H9 (cell line): ENCODE results near the gene ZMYM2. TPM values are rescaled to one million over a fixed set of nuclear protein-coding genes. Genes with fewer than 3 reads are reported as not detected.

Source experiments
- DNase-seq: peaks from one replicate; pipeline ENCODE4 v3.0.0-alpha.2; 2017
- H2AFZ ChIP-seq: one replicate; pipeline ENCODE4 v1.6.1; 2013; ENCODE audit warnings: mild to moderate bottlenecking, low read length, control low read depth, moderate library complexity
- H2AK5ac ChIP-seq: 2 replicates; pipeline ENCODE4 v1.6.1; 2013; ENCODE audit warnings: low read length, control low read depth, mixed read lengths; ENCODE audit not compliant: insufficient read length
- H2BK120ac ChIP-seq: one replicate; pipeline ENCODE4 v1.6.1; 2013; ENCODE audit warnings: low read depth, mild to moderate bottlenecking, low read length, control low read depth, inconsistent platforms; ENCODE audit not compliant: poor library complexity, severe bottlenecking
- H2BK12ac ChIP-seq: 2 replicates; pipeline ENCODE4 v1.6.1; 2013; ENCODE audit warnings: low read length, control low read depth, mixed read lengths, low read depth; ENCODE audit not compliant: insufficient read length
- H2BK15ac ChIP-seq: 2 replicates; pipeline ENCODE4 v1.6.1; 2013; ENCODE audit warnings: low read depth, low read length, control low read depth
- H2BK20ac ChIP-seq: one replicate; pipeline ENCODE4 v1.6.1; 2013; ENCODE audit warnings: low read depth, mild to moderate bottlenecking, low read length, control low read depth, inconsistent platforms; ENCODE audit not compliant: poor library complexity, severe bottlenecking
- H2BK5ac ChIP-seq: 2 replicates; pipeline ENCODE4 v1.6.1; 2013; ENCODE audit warnings: low read length, control low read depth, mixed read lengths; ENCODE audit not compliant: insufficient read length
- H3K14ac ChIP-seq: 2 replicates; pipeline ENCODE4 v1.6.1; 2013; ENCODE audit warnings: low read length, control low read depth; ENCODE audit not compliant: insufficient read depth
- H3K18ac ChIP-seq: 2 replicates; pipeline ENCODE4 v1.6.1; 2013; ENCODE audit warnings: low read depth, mild to moderate bottlenecking, mixed read lengths, low read length, control low read depth; ENCODE audit not compliant: insufficient read length
- H3K23ac ChIP-seq: 2 replicates; pipeline ENCODE4 v1.6.1; 2013; ENCODE audit warnings: low read length, control low read depth, mixed read lengths, low read depth; ENCODE audit not compliant: insufficient read length
- H3K23me2 ChIP-seq: 2 replicates; pipeline ENCODE4 v1.6.1; 2013; ENCODE audit warnings: low read depth, mild to moderate bottlenecking, mixed read lengths, low read length, control low read depth; ENCODE audit not compliant: insufficient read length, poor library complexity, severe bottlenecking
- H3K27ac ChIP-seq: 2 replicates; pipeline ENCODE4 v1.5.1; 2013; ENCODE audit warnings: low read length, control low read depth, mixed read lengths, low read depth; ENCODE audit not compliant: insufficient read length
- H3K27me3 ChIP-seq: 2 replicates; pipeline ENCODE4 v1.6.1; 2013; ENCODE audit warnings: low read length, control low read depth, inconsistent platforms; ENCODE audit not compliant: insufficient read depth
- H3K4ac ChIP-seq: 2 replicates; pipeline ENCODE4 v1.6.1; 2013; ENCODE audit warnings: low read depth, mild to moderate bottlenecking, control low read depth, inconsistent platforms, low read length, moderate library complexity
- H3K4me1 ChIP-seq: 2 replicates; pipeline ENCODE4 v1.6.1; 2013; ENCODE audit warnings: low read length, control low read depth, inconsistent platforms; ENCODE audit not compliant: insufficient read depth
- H3K4me2 ChIP-seq: 2 replicates; pipeline ENCODE4 v1.6.1; 2013; ENCODE audit warnings: low read length, control low read depth, mixed read lengths; ENCODE audit not compliant: insufficient read length, insufficient read depth
- H3K56ac ChIP-seq: 2 replicates; pipeline ENCODE4 v1.6.1; 2013; ENCODE audit warnings: low read depth, mild to moderate bottlenecking, mixed read lengths, low read length, control low read depth; ENCODE audit not compliant: insufficient read length
- H3K79me1 ChIP-seq: 2 replicates; pipeline ENCODE4 v1.6.1; 2013; ENCODE audit warnings: low read depth, mild to moderate bottlenecking, moderate library complexity, low read length, control low read depth, inconsistent platforms; ENCODE audit not compliant: insufficient read depth, poor library complexity, severe bottlenecking
- H3K79me2 ChIP-seq: 2 replicates; pipeline ENCODE4 v1.6.1; 2013; ENCODE audit warnings: low read length, control low read depth, inconsistent platforms; ENCODE audit not compliant: insufficient read depth
- H3K9ac ChIP-seq: 2 replicates; pipeline ENCODE4 v1.6.1; 2013; ENCODE audit warnings: low read length, control low read depth, mixed read lengths; ENCODE audit not compliant: insufficient read length; ENCODE audit errors: extremely low read depth
- H3K9me3 ChIP-seq: one replicate; pipeline ENCODE4 v1.6.1; 2013; ENCODE audit warnings: low read depth, low read length, inconsistent platforms; ENCODE audit not compliant: control insufficient read depth
- H3T11ph ChIP-seq: one replicate; pipeline ENCODE4 v1.6.1; 2013; ENCODE audit warnings: mild to moderate bottlenecking, low read length, control low read depth, inconsistent platforms
- H4K20me1 ChIP-seq: one replicate; pipeline ENCODE4 v1.6.1; 2013; ENCODE audit not compliant: control insufficient read depth, insufficient read length, insufficient read depth
- H4K5ac ChIP-seq: 2 replicates; pipeline ENCODE4 v1.6.1; 2013; ENCODE audit warnings: low read depth, mild to moderate bottlenecking, mixed read lengths, low read length, control low read depth; ENCODE audit not compliant: insufficient read length
- H4K8ac ChIP-seq: replicated peaks from 2 replicates; pipeline ENCODE4 v1.6.1; 2013; ENCODE audit warnings: low read length, control low read depth, mixed read lengths, low read depth; ENCODE audit not compliant: insufficient read length
- H4K91ac ChIP-seq: 2 replicates; pipeline ENCODE4 v1.6.1; 2013; ENCODE audit warnings: low read depth, mild to moderate bottlenecking, moderate library complexity, mixed read lengths, low read length, control low read depth; ENCODE audit not compliant: insufficient read length
- H3K27ac Mint-ChIP-seq, 3 experiments: 2 replicates in 2 of 3; 3 replicates in 1 of 3; pipeline ENCODE4 v1.8.0; 2020 to 2021; ENCODE audit warnings: mixed read lengths in 3 of 3, mild to moderate bottlenecking in 1 of 3, moderate library complexity in 1 of 3
- H3K27me3 Mint-ChIP-seq: 2 replicates; pipeline ENCODE4 v1.8.0; 2021; ENCODE audit warnings: low read depth, mild to moderate bottlenecking, moderate library complexity, mixed read lengths
- H3K36me3 Mint-ChIP-seq, 3 experiments: 2 replicates in 2 of 3; 3 replicates in 1 of 3; pipeline ENCODE4 v1.8.0; 2020 to 2021; ENCODE audit warnings: low read depth in 3 of 3, mixed read lengths in 3 of 3; ENCODE audit not compliant: insufficient read depth in 1 of 3
- H3K4me1 Mint-ChIP-seq, 2 experiments: 2 replicates each; pipeline ENCODE4 v1.8.0; 2020; ENCODE audit warnings: mixed read lengths in 2 of 2
- H3K4me3 Mint-ChIP-seq, 2 experiments: 2 replicates in 1 of 2; 3 replicates in 1 of 2; pipeline ENCODE4 v1.8.0; 2020 to 2021; ENCODE audit warnings: mild to moderate bottlenecking in 2 of 2, mixed read lengths in 2 of 2, moderate library complexity in 1 of 2
- H3K9me3 Mint-ChIP-seq, 2 experiments: 2 replicates in 1 of 2; 3 replicates in 1 of 2; pipeline ENCODE4 v1.8.0; 2020; ENCODE audit warnings: mild to moderate bottlenecking in 2 of 2, mixed read lengths in 2 of 2, moderate library complexity in 1 of 2
- CTCF ChIP-seq: fragments of 200-600 bp; sonication (generic); conservative IDR thresholded peaks from 3 replicates; pipeline ENCODE4 v1.8.0; 2021; ENCODE audit warnings: antibody characterized with exemption, mild to moderate bottlenecking
- WGBS: extraction: QIAGEN DNeasy Blood & Tissue Kit; methylation state at CpG from one replicate; pipeline ENCODE4 v1.1.7; 2013; ENCODE audit warnings: missing lambda C conversion rate, low lambda C conversion rate, mixed read lengths; ENCODE audit not compliant: insufficient read length; ENCODE audit errors: extremely low coverage; 5-methylcytosine and 5-hydroxymethylcytosine counted together
- total RNA-seq: library from RNA; stranded (reverse); gene quantifications from 2 replicates; pipeline ENCODE4 v1.2.1, GENCODE V29; 2021

The ZMYM2 gene
- total RNA-seq, 1 experiment from 2014 or later = 173 TPM

- no peak overlapping the region for H2AFZ ChIP-seq
- H3K4ac ChIP-seq = no peak overlapping the region
- no peak overlapping the region for H2BK20ac ChIP-seq
- no peak overlapping the region for H2BK5ac ChIP-seq
- H3K4me3 Mint-ChIP-seq = no peak overlapping the region
- no peak overlapping the region for H3K4me2 ChIP-seq
- no CpG with 5 or more reads among the region's 4 CpGs for WGBS
- H3K23me2 ChIP-seq = no peaks in the 10 kb centered on the region
- H3K79me2 ChIP-seq = peaks cover 22% of the 10 kb centered on the region; the same call in 1 of the 2 replicates
- DNase-seq = no peak
- H3K79me1 ChIP-seq = no peaks in the 10 kb centered on the region
- H2BK12ac ChIP-seq = no peak overlapping the region
- no peaks in the 10 kb centered on the region for H3K27me3 ChIP-seq
- no peak overlapping the region for H2BK120ac ChIP-seq
- no peaks in the 10 kb centered on the region for H3K27me3 Mint-ChIP-seq
- no peak for TF ChIP-seq CTCF
- no peak overlapping the region for H3K18ac ChIP-seq
- no peaks in the 10 kb centered on the region for H3K9me3 Mint-ChIP-seq
- no peaks in the 10 kb centered on the region for H3K9me3 ChIP-seq
- H3K27ac Mint-ChIP-seq = no peak overlapping the region; a peak in 1 of 7 replicates
- no peak overlapping the region for H3T11ph ChIP-seq
- no peak overlapping the region for H3K56ac ChIP-seq
- peaks cover 4 to 6% of the 10 kb centered on the region in 2 experiments for H3K4me1 Mint-ChIP-seq
- no peak overlapping the region for H3K23ac ChIP-seq
- peaks cover 18 to 59% (median 42%) of the 10 kb centered on the region in 3 experiments; a peak in 6 of 7 replicates for H3K36me3 Mint-ChIP-seq
- no peak overlapping the region for H4K5ac ChIP-seq
- no peak overlapping the region for H4K91ac ChIP-seq
- H2AK5ac ChIP-seq = no peak overlapping the region
- H3K27ac ChIP-seq = no peak overlapping the region
- H2BK15ac ChIP-seq = no peak overlapping the region
- no peak overlapping the region for H3K14ac ChIP-seq
- no peaks in the 10 kb centered on the region; the same call in 1 of the 2 replicates for H3K4me1 ChIP-seq
- no peaks in the 10 kb centered on the region for H4K20me1 ChIP-seq
- H3K9ac ChIP-seq = no peak overlapping the region
- H4K8ac ChIP-seq = no peak overlapping the region
Observed at GRCh38 chr13:19993024-19993423, 34.5 kb downstream of the ZMYM2 start.
